IMR-90 (cell line): ENCODE results near the gene PAK4. TPM values are rescaled to one million over a fixed set of nuclear protein-coding genes. Genes with fewer than 3 reads are reported as not detected.

Experiments used
- ATAC-seq: fragments of 200-7000 bp; cut with Tn5 transposase; 2 replicates; pipeline ENCODE4 v1.9.1; 2020; ENCODE audit warnings: low read depth, mild to moderate bottlenecking, moderate library complexity
- BruUV-seq: library from RNA; stranded (reverse); fragments of 400-500 nt; replicated peaks from 2 replicates; lab custom pipeline; 2021; lab: Mats Ljungman, UMichigan
- CTCF ChIA-PET: fragments of 300-600 bp; formaldehyde crosslinking; extraction: SDS; loops from one replicate; lab custom pipeline; 2021; ENCODE audit warnings: antibody characterized with exemption; lab: Yijun Ruan, JAX
- POLR2A ChIA-PET: fragments of 300-600 bp; sonication (Branson Sonifier 250); formaldehyde crosslinking; loops from one replicate; lab custom pipeline; 2022; ENCODE audit warnings: antibody characterized with exemption; ENCODE audit not compliant: unreplicated experiment; lab: Charles Lee
- DNase-seq: peaks from one replicate; pipeline ENCODE4 v3.0.0; 2013
- H2AFZ ChIP-seq: replicated peaks from 2 replicates; pipeline ENCODE3; 2013; ENCODE audit warnings: low read length, mild to moderate bottlenecking; ENCODE audit not compliant: poor library complexity
- H2AK5ac ChIP-seq: 2 replicates; pipeline ENCODE4 v1.6.1; 2013; ENCODE audit warnings: low read depth, low read length, inconsistent platforms
- H2AK9ac ChIP-seq: replicated peaks from 2 replicates; pipeline ENCODE3; 2013; ENCODE audit warnings: mild to moderate bottlenecking, low read depth, low read length, moderate library complexity; ENCODE audit not compliant: poor library complexity
- H2BK120ac ChIP-seq: 2 replicates; pipeline ENCODE4 v1.6.1; 2013; ENCODE audit warnings: low read depth, low read length, inconsistent platforms
- H2BK15ac ChIP-seq: 3 replicates; pipeline ENCODE4 v1.6.1; 2013; ENCODE audit warnings: low read depth, low read length, inconsistent platforms
- H2BK20ac ChIP-seq: 2 replicates; pipeline ENCODE4 v1.6.1; 2013; ENCODE audit warnings: low read depth, mild to moderate bottlenecking, inconsistent platforms, low read length, moderate library complexity
- H2BK5ac ChIP-seq: 2 replicates; pipeline ENCODE4 v1.6.1; 2013; ENCODE audit warnings: mild to moderate bottlenecking, low read depth, low read length, inconsistent platforms; ENCODE audit not compliant: poor library complexity, severe bottlenecking
- H3K14ac ChIP-seq: replicated peaks from 2 replicates; pipeline ENCODE4 v1.6.1; 2013; ENCODE audit warnings: low read depth, low read length, inconsistent platforms
- H3K18ac ChIP-seq: 2 replicates; pipeline ENCODE4 v1.6.1; 2013; ENCODE audit warnings: low read depth, low read length, control low read depth
- H3K23ac ChIP-seq: 2 replicates; pipeline ENCODE4 v1.6.1; 2013; ENCODE audit warnings: low read depth, low read length, inconsistent platforms
- H3K27ac ChIP-seq: 2 replicates; pipeline ENCODE4 v1.5.1; 2013; ENCODE audit warnings: mild to moderate bottlenecking, control low read depth, low read length; ENCODE audit not compliant: insufficient read depth
- H3K27me3 ChIP-seq: 2 replicates; pipeline ENCODE4 v1.6.1; 2013; ENCODE audit warnings: low read length; ENCODE audit not compliant: control insufficient read depth, insufficient read depth
- H3K36me3 ChIP-seq: 2 replicates; pipeline ENCODE4 v1.6.1; 2013; ENCODE audit warnings: low read length, mixed read lengths; ENCODE audit not compliant: control insufficient read depth, insufficient read depth
- H3K4ac ChIP-seq: 2 replicates; pipeline ENCODE4 v1.6.1; 2013; ENCODE audit warnings: low read depth, low read length, inconsistent platforms
- H3K4me1 ChIP-seq: 2 replicates; pipeline ENCODE4 v1.6.1; 2013; ENCODE audit warnings: low read length, mixed read lengths; ENCODE audit not compliant: control insufficient read depth, insufficient read depth
- H3K4me2 ChIP-seq: 2 replicates; pipeline ENCODE4 v1.6.1; 2013; ENCODE audit warnings: low read depth, mild to moderate bottlenecking, control low read depth, low read length, moderate library complexity
- H3K4me3 ChIP-seq: 2 replicates; pipeline ENCODE4 v1.5.1; 2013; ENCODE audit warnings: low read depth, mild to moderate bottlenecking, control low read depth, low read length, moderate library complexity; ENCODE audit not compliant: insufficient read depth
- H3K56ac ChIP-seq: 2 replicates; pipeline ENCODE4 v1.6.1; 2013; ENCODE audit warnings: low read length, inconsistent platforms; ENCODE audit not compliant: insufficient read depth; ENCODE audit errors: extremely low read depth
- H3K79me1 ChIP-seq, 2 experiments: 2 replicates each; pipeline ENCODE4 v1.6.1; 2013; ENCODE audit warnings: low read length in 2 of 2, inconsistent platforms in 1 of 2, low read depth in 1 of 2
- H3K9ac ChIP-seq: 2 replicates; pipeline ENCODE4 v1.6.1; 2013; ENCODE audit warnings: low read depth, low read length, control low read depth
- H3K9me1 ChIP-seq: 2 replicates; pipeline ENCODE4 v1.6.1; 2013; ENCODE audit warnings: low read length, inconsistent platforms; ENCODE audit not compliant: insufficient read depth
- H3K9me3 ChIP-seq: 2 replicates; pipeline ENCODE4 v1.6.1; 2013; ENCODE audit warnings: low read length; ENCODE audit not compliant: control insufficient read depth, insufficient read depth
- H4K20me1 ChIP-seq: 2 replicates; pipeline ENCODE4 v1.6.1; 2013; ENCODE audit warnings: low read length, inconsistent platforms; ENCODE audit not compliant: insufficient read depth
- H4K5ac ChIP-seq: 2 replicates; pipeline ENCODE4 v1.6.1; 2013; ENCODE audit warnings: mild to moderate bottlenecking, low read depth, low read length, control low read depth
- H4K8ac ChIP-seq, 2 experiments: 2 replicates each; pipeline ENCODE4 v1.6.1; 2013; ENCODE audit warnings: low read depth in 2 of 2, low read length in 2 of 2, control low read depth in 1 of 2, inconsistent platforms in 1 of 2
- H4K91ac ChIP-seq: 2 replicates; pipeline ENCODE4 v1.6.1; 2013; ENCODE audit warnings: low read depth, low read length, inconsistent platforms; ENCODE audit not compliant: insufficient read depth
- BHLHE40 ChIP-seq: fragments of 150-350 bp; IDR thresholded peaks from 2 replicates; pipeline ENCODE4 v1.6.1; 2016; ENCODE audit warnings: mild to moderate bottlenecking, low read depth, low read length
- CHD1 ChIP-seq: IDR thresholded peaks from 2 replicates; pipeline ENCODE4 v1.6.1; 2012; ENCODE audit warnings: low read depth, low read length, improper control_type of control experiment
- CTCF ChIP-seq: conservative IDR thresholded peaks from 2 replicates; pipeline ENCODE4 v1.5.1; 2012; ENCODE audit warnings: mild to moderate bottlenecking, low read depth, low read length, improper control_type of control experiment
- MXI1 ChIP-seq: IDR thresholded peaks from 2 replicates; pipeline ENCODE4 v1.6.1; 2012; ENCODE audit warnings: low read depth, mild to moderate bottlenecking, low read length, moderate library complexity, borderline replicate concordance
- POLR2A ChIP-seq: IDR thresholded peaks from 2 replicates; pipeline ENCODE4 v1.6.1; 2012; ENCODE audit warnings: mild to moderate bottlenecking, low read depth, low read length
- RAD21 ChIP-seq: IDR thresholded peaks from 2 replicates; pipeline ENCODE4 v1.6.1; 2012; ENCODE audit warnings: low read length, improper control_type of control experiment
- RFX5 ChIP-seq: IDR thresholded peaks from 2 replicates; pipeline ENCODE4 v1.8.0; 2012; ENCODE audit warnings: low read depth, mild to moderate bottlenecking, low read length, moderate library complexity
- SMC3 ChIP-seq: fragments of 150-350 bp; IDR thresholded peaks from 2 replicates; pipeline ENCODE4 v1.6.1; 2016; ENCODE audit warnings: low read depth, mild to moderate bottlenecking, antibody characterized with exemption, low read length, moderate library complexity
- USF2 ChIP-seq: fragments of 150-350 bp; IDR thresholded peaks from 2 replicates; pipeline ENCODE4 v1.6.1; 2017; ENCODE audit warnings: mild to moderate bottlenecking, antibody characterized with exemption, low read length, low read depth
- WGBS, 2 experiments: methylation state at CpG; one replicate each; pipeline versions ENCODE4 v1.1.5 to v1.1.7; 2013; ENCODE audit warnings: missing lambda C conversion rate in 2 of 2; ENCODE audit not compliant: insufficient read length in 1 of 2; ENCODE audit errors: extremely low coverage in 2 of 2; 5-methylcytosine and 5-hydroxymethylcytosine counted together
- dilution Hi-C: fragments of 300-500 bp; cut with HindIII; formaldehyde crosslinking; loops from one replicate; pipeline ENCODE4 v1.14.3; 2018; ENCODE audit warnings: low sequenced_read_pairs; ENCODE audit not compliant: unreplicated experiment
- in situ Hi-C: fragments of 300-500 bp; cut with MboI; formaldehyde crosslinking; loops from 3 replicates; pipeline ENCODE4 v1.14.3; 2019; ENCODE audit warnings: low sequenced_read_pairs, inconsistent platforms, mixed read lengths
- intact Hi-C: fragments of 100-400 bp; cut with micrococcal nuclease; formaldehyde crosslinking; loops from 2 replicates; pipeline ENCODE4 v1.10.0; 2022
- polyA plus RNA-seq, 3 experiments: library from polyadenylated mRNA; depleted of rRNA; stranded (reverse); fragments of >200 nt; gene quantifications; 2 replicates each; pipeline ENCODE4 v1.2.3, GENCODE V29; 2012; ENCODE audit warnings: low replicate concordance in 1 of 3
- total RNA-seq: library from RNA; depleted of rRNA; stranded (reverse); fragments of >200 nt; gene quantifications from 2 replicates; pipeline ENCODE4 v1.2.3, GENCODE V29; 2012
- TF ChIP-seq, protein P1 (sequence below): fragments of 150-350 bp; IDR thresholded peaks from 2 replicates; pipeline ENCODE4 v1.6.1; 2016; ENCODE audit warnings: low read depth, mild to moderate bottlenecking, low read length, moderate library complexity, borderline replicate concordance

The PAK4 gene
- total and polyA plus RNA-seq, 2 of the 4 experiments (the other 2 are of a cell fraction), result 2.0 to 27.2 TPM

DNA sequence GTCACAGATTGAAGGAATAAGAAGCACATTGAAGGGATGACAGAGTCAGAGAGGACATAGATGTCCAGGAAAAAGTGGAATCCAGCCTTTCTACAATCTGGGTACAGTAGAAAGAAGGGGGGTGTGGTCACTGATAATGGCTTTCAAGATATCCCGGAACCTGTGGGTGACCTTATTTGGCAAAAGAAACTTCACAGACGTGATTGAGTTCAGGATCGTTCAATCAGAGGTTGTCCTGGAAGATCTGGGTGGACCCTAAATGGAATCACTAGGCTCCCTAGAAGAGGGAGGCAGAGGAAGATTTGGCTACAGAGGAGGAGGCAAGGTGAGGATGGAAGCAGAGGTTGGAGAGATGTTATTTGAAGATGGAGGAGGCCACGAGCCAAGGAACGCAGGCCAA lies 91.5 kb downstream of the PAK4 start:
- POLR2A ChIA-PET, result interaction anchor here (0.6 kb wide), 1 partner anchor 171 kb away, joined by 3 read pairs; no protein-coding TSS in a partner anchor
- no peak overlapping the region for H3K4ac ChIP-seq
- H3K27ac ChIP-seq, result no peak overlapping the region
- ATAC-seq (no peak), DNase-seq (no peak)
- H3K9me1 ChIP-seq, result no peaks in the 10 kb centered on the region
- no peak overlapping the region for H2BK15ac ChIP-seq
- CTCF ChIA-PET, result no interaction called here
- no peaks in the 10 kb centered on the region for H4K20me1 ChIP-seq
- no peak for TF ChIP-seq RAD21
- TF ChIP-seq POLR2A, result no peak
- TF ChIP-seq CTCF, result no peak
- TF ChIP-seq, protein P1, sequence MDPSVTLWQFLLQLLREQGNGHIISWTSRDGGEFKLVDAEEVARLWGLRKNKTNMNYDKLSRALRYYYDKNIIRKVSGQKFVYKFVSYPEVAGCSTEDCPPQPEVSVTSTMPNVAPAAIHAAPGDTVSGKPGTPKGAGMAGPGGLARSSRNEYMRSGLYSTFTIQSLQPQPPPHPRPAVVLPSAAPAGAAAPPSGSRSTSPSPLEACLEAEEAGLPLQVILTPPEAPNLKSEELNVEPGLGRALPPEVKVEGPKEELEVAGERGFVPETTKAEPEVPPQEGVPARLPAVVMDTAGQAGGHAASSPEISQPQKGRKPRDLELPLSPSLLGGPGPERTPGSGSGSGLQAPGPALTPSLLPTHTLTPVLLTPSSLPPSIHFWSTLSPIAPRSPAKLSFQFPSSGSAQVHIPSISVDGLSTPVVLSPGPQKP, result no peak
- TF ChIP-seq RFX5, result no peak
- no peak for TF ChIP-seq MXI1
- TF ChIP-seq BHLHE40, result no peak
- no peak for TF ChIP-seq CHD1
- no peak for TF ChIP-seq SMC3
- TF ChIP-seq USF2, result no peak
- no peak overlapping the region for H3K4me2 ChIP-seq
- no peaks in the 10 kb centered on the region for H3K79me1 ChIP-seq
- no peak overlapping the region for H4K5ac ChIP-seq
- in situ Hi-C loops (loop anchor here (25.0 kb wide), 1 partner anchor 755 kb away; no protein-coding TSS in a partner anchor), intact Hi-C loops (loop anchor here (10.0 kb wide), 1 partner anchor 68 kb away; no protein-coding TSS in a partner anchor), dilution Hi-C loops (no loop called here)
- no peak overlapping the region for H2BK5ac ChIP-seq
- no peak overlapping the region for H2AFZ ChIP-seq
- no peak overlapping the region for H4K8ac ChIP-seq
- no peak overlapping the region for H3K9ac ChIP-seq
- H3K14ac ChIP-seq, result no peak overlapping the region
- no peak overlapping the region for H2AK5ac ChIP-seq
- H3K9me3 ChIP-seq, result peaks cover 5% of the 10 kb centered on the region
- 86% methylated on average over 4 of the region's 5 CpGs; no CpG with 5 or more reads in 1 of the 2 experiments for WGBS, 2 experiments
- peaks cover 19% of the 10 kb centered on the region for H3K27me3 ChIP-seq
- H3K4me3 ChIP-seq, result no peak overlapping the region
- H2BK120ac ChIP-seq, result no peak overlapping the region
- no peaks in the 10 kb centered on the region for H3K4me1 ChIP-seq
- no peak overlapping the region for H3K56ac ChIP-seq
- no peaks in the 10 kb centered on the region for H3K36me3 ChIP-seq
- no peak overlapping the region for H3K18ac ChIP-seq
- no peak overlapping the region for H2BK20ac ChIP-seq
- H3K23ac ChIP-seq, result no peak overlapping the region
- no TSS peak for BruUV-seq
- H2AK9ac ChIP-seq, result no peak overlapping the region
- no peak overlapping the region for H4K91ac ChIP-seq
